Endodermal cell (in vitro differentiated cells): ENCODE data around the gene CALML5. TPM values are rescaled to one million over a fixed set of nuclear protein-coding genes. Genes with fewer than 3 reads are reported as not detected.
A peak's percentile ranks its signal among the peaks of the same experiment; 100 is the strongest.

Source experiments
- DNase-seq: peaks from one replicate; pipeline ENCODE4 v3.0.0-alpha.2; 2017
- H3K27ac ChIP-seq: 2 replicates; pipeline ENCODE4 v1.5.1; 2013; ENCODE audit warnings: mild to moderate bottlenecking, low read depth, low read length, moderate library complexity
- H3K27me3 ChIP-seq: 2 replicates; pipeline ENCODE4 v1.6.1; 2013; ENCODE audit warnings: mild to moderate bottlenecking, low read length, moderate library complexity; ENCODE audit not compliant: insufficient read depth, control insufficient read depth, poor library complexity, severe bottlenecking
- H3K36me3 ChIP-seq: 2 replicates; pipeline ENCODE4 v1.7.0; 2013; ENCODE audit warnings: mild to moderate bottlenecking, low read length, moderate library complexity; ENCODE audit not compliant: control insufficient read depth, insufficient read depth
- H3K4me1 ChIP-seq: one replicate; pipeline ENCODE4 v1.7.0; 2013; ENCODE audit warnings: low read length; ENCODE audit not compliant: control insufficient read depth, insufficient read depth
- H3K4me3 ChIP-seq: 2 replicates; pipeline ENCODE4 v1.5.1; 2013; ENCODE audit warnings: mild to moderate bottlenecking, low read length, moderate library complexity
- H3K9ac ChIP-seq: 2 replicates; pipeline ENCODE4 v1.6.1; 2013; ENCODE audit warnings: mild to moderate bottlenecking, low read length, moderate library complexity; ENCODE audit not compliant: poor library complexity, severe bottlenecking; ENCODE audit errors: extremely low read depth
- H3K9me3 ChIP-seq: 2 replicates; pipeline ENCODE4 v1.6.1; 2013; ENCODE audit warnings: mild to moderate bottlenecking, low read length, moderate library complexity; ENCODE audit not compliant: control insufficient read depth
- H3K27ac Mint-ChIP-seq: 2 replicates; pipeline ENCODE4 v1.8.0; 2020; ENCODE audit warnings: mixed read lengths
- H3K27me3 Mint-ChIP-seq: 2 replicates; pipeline ENCODE4 v1.8.0; 2021; ENCODE audit warnings: mild to moderate bottlenecking, mixed read lengths; ENCODE audit not compliant: insufficient read depth
- H3K36me3 Mint-ChIP-seq: 2 replicates; pipeline ENCODE4 v1.8.0; 2020; ENCODE audit warnings: low read depth, mixed read lengths
- H3K4me1 Mint-ChIP-seq: 2 replicates; pipeline ENCODE4 v1.8.0; 2020; ENCODE audit warnings: mixed read lengths
- H3K4me3 Mint-ChIP-seq: 2 replicates; pipeline ENCODE4 v1.8.0; 2020; ENCODE audit warnings: mild to moderate bottlenecking, moderate library complexity, mixed read lengths
- H3K9me3 Mint-ChIP-seq: 2 replicates; pipeline ENCODE4 v1.8.0; 2020; ENCODE audit warnings: mild to moderate bottlenecking, mixed read lengths
- CTCF ChIP-seq: fragments of 200-600 bp; sonication (generic); conservative IDR thresholded peaks from 2 replicates; pipeline ENCODE4 v1.5.0; 2021; ENCODE audit warnings: antibody characterized with exemption, mild to moderate bottlenecking
- WGBS, 2 experiments: methylation state at CpG; one replicate each; pipeline versions ENCODE4 v1.1.5 to v1.1.7; 2013; ENCODE audit warnings: missing lambda C conversion rate in 2 of 2, mixed read lengths in 1 of 2; ENCODE audit not compliant: insufficient coverage in 1 of 2, insufficient read length in 1 of 2; 5-methylcytosine and 5-hydroxymethylcytosine counted together
- total RNA-seq, 2 donors: library from RNA; stranded (reverse); fragmentation: NEBNext Ultra II Directional in 1 of 2; extraction: Animal tissue kit (Norgen Biotek cat#: 25700) in 1 of 2; gene quantifications; 2 replicates in 1 of 2; 3 replicates in 1 of 2; pipeline ENCODE4 v1.2.1, GENCODE V29; 2021

CALML5 gene
- total RNA-seq, 2 donors from 2014 or later: not detected

GRCh38 chr10:5450605-5451384 is 48.6 kb downstream of the CALML5 start:
- peaks cover 42% of the 10 kb centered on the region for H3K36me3 Mint-ChIP-seq
- TF ChIP-seq CTCF: no peak
- Histone ChIP-seq H3K9ac (no peak overlapping the region), H3K4me1 (peaks cover 6% of the 10 kb centered on the region), H3K4me3 (no peak overlapping the region), H3K27me3 (no peaks in the 10 kb centered on the region), H3K9me3 (no peaks in the 10 kb centered on the region), H3K36me3 (peaks cover 43% of the 10 kb centered on the region), H3K27ac (no peak overlapping the region)
- H3K9me3 Mint-ChIP-seq: no peaks in the 10 kb centered on the region
- H3K4me3 Mint-ChIP-seq: no peak overlapping the region
- H3K27me3 Mint-ChIP-seq: no peaks in the 10 kb centered on the region
- peaks cover 24% of the 10 kb centered on the region for H3K4me1 Mint-ChIP-seq
- DNase-seq: no peak
- WGBS, 2 experiments: 97 to 100% methylated on average over 3 of the region's 4 CpGs
- H3K27ac Mint-ChIP-seq: no peak overlapping the region

GRCh38 chr10:5449823-5450222 is 49.5 kb downstream of the CALML5 start:
- H3K27ac Mint-ChIP-seq: peak overlapping the region; percentile 84
- DNase-seq: no peak
- peaks cover 6% of the 10 kb centered on the region for H3K4me1 ChIP-seq
- H3K9me3 Mint-ChIP-seq: no peaks in the 10 kb centered on the region
- H3K36me3 ChIP-seq: peaks cover 34% of the 10 kb centered on the region
- WGBS, 2 experiments: 69 to 92% methylated on average over 5 to 8 of the region's 8 CpGs
- no peak overlapping the region for H3K4me3 Mint-ChIP-seq
- H3K27me3 ChIP-seq: no peaks in the 10 kb centered on the region
- H3K27me3 Mint-ChIP-seq: no peaks in the 10 kb centered on the region
- H3K4me1 Mint-ChIP-seq: peaks cover 24% of the 10 kb centered on the region
- no peak overlapping the region for H3K27ac ChIP-seq
- peaks cover 34% of the 10 kb centered on the region for H3K36me3 Mint-ChIP-seq
- H3K9me3 ChIP-seq: no peaks in the 10 kb centered on the region
- no peak overlapping the region for H3K4me3 ChIP-seq
- TF ChIP-seq CTCF: peak; percentile 41
- H3K9ac ChIP-seq: no peak overlapping the region

- Histone ChIP-seq H3K9me3 (no peaks in the 10 kb centered on the region), H3K27me3 (no peaks in the 10 kb centered on the region), H3K9ac (no peak overlapping the region), H3K36me3 (peaks cover 28% of the 10 kb centered on the region), H3K4me1 (peaks cover 6% of the 10 kb centered on the region), H3K27ac (no peak overlapping the region), H3K4me3 (no peak overlapping the region)
- no peaks in the 10 kb centered on the region for H3K27me3 Mint-ChIP-seq
- H3K4me3 Mint-ChIP-seq: no peak overlapping the region
- H3K4me1 Mint-ChIP-seq: peaks cover 24% of the 10 kb centered on the region
- H3K36me3 Mint-ChIP-seq: peaks cover 28% of the 10 kb centered on the region
- H3K9me3 Mint-ChIP-seq: no peaks in the 10 kb centered on the region
- WGBS, 2 experiments: 100% methylated on average over 1 of the region's 2 CpGs; no CpG with 5 or more reads in 1 of the 2 experiments
- TF ChIP-seq CTCF: no peak
- H3K27ac Mint-ChIP-seq: no peak overlapping the region
- no peak for DNase-seq
Observed at GRCh38 chr10:5449227-5449626, 50.1 kb downstream of the CALML5 start.

Other genes starting within 250 kb of the CALML5 start
- not detected for gene UCN3, start 134.6 kb downstream of the CALML5 start, total RNA-seq
- not detected for gene TUBAL3, start 94.7 kb downstream of the CALML5 start, total RNA-seq
- 10 to 100 TPM; 47.3 to 64.9 TPM for gene NET1, start 87.0 kb downstream of the CALML5 start, total RNA-seq
- not detected for gene CALML3, start 25.4 kb upstream of the CALML5 start, total RNA-seq
- gene ASB13, start 167.0 kb upstream of the CALML5 start, total RNA-seq: 10 to 100 TPM; 12.8 to 13.5 TPM
- 10 to 100 TPM; 47.1 to 53.0 TPM for gene TASOR2, start 185.3 kb upstream of the CALML5 start, total RNA-seq